ENCODE results near the gene CCDC61.

CCDC61 gene

GRCh38 chr19:45967246-45967645 lies 28.0 kb upstream of the CCDC61 start:
- H3K4me3 ChIP-seq (replicated peaks; ENCODE audit: low read depth, low read length): no peak overlapping the region
- TF ChIP-seq CTCF (IDR thresholded peaks at IDR 0.05; ENCODE audit: low read length, missing control alignments): no peak
- DNase-seq (ENCODE audit: low read depth): no peak

- no peak overlapping the region for H3K4me3 ChIP-seq (replicated peaks; ENCODE audit: low read depth, low read length)
- DNase-seq (ENCODE audit: low read depth): no peak
- no peak for TF ChIP-seq CTCF (IDR thresholded peaks at IDR 0.05; ENCODE audit: low read length, missing control alignments)
These were observed 26.6 kb upstream of the CCDC61 start for GRCh38 chr19:45968626-45969025.

- TF ChIP-seq CTCF (IDR thresholded peaks at IDR 0.05; ENCODE audit: low read length, missing control alignments): no peak
- DNase-seq (ENCODE audit: low read depth): no peak
- H3K4me3 ChIP-seq (replicated peaks; ENCODE audit: low read depth, low read length): no peak overlapping the region
These were observed 25.6 kb upstream of the CCDC61 start for GRCh38 chr19:45969676-45970075.

- no peak for DNase-seq (ENCODE audit: low read depth)
- H3K4me3 ChIP-seq (replicated peaks; ENCODE audit: low read depth, low read length): peak overlapping the region; percentile 22
- TF ChIP-seq CTCF (IDR thresholded peaks at IDR 0.05; ENCODE audit: low read length, missing control alignments): no peak
These were observed 23.9 kb upstream of the CCDC61 start for GRCh38 chr19:45971260-45971902.

- H3K4me3 ChIP-seq (replicated peaks; ENCODE audit: low read depth, low read length): peak overlapping the region; percentile 52
- no peak for DNase-seq (ENCODE audit: low read depth)
- no peak for TF ChIP-seq CTCF (IDR thresholded peaks at IDR 0.05; ENCODE audit: low read length, missing control alignments)
These were observed 23.0 kb upstream of the CCDC61 start for GRCh38 chr19:45972081-45972946.

GRCh38 chr19:45972947-45973540 lies 22.2 kb upstream of the CCDC61 start:
- no peak for TF ChIP-seq CTCF (IDR thresholded peaks at IDR 0.05; ENCODE audit: low read length, missing control alignments)
- peak overlapping the region; percentile 52 for H3K4me3 ChIP-seq (replicated peaks; ENCODE audit: low read depth, low read length)
- DNase-seq (ENCODE audit: low read depth): no peak

Measured in fibroblast of pulmonary artery (primary cell).